ENCODE measurements around the gene TBXA2R. TPM values are rescaled to one million over a fixed set of nuclear protein-coding genes. Genes with fewer than 3 reads are reported as not detected.

Gene TBXA2R
- total RNA-seq, 4 donors from 2014 or later, result 0.27 to 0.79 TPM; not detected in 2

DNA sequence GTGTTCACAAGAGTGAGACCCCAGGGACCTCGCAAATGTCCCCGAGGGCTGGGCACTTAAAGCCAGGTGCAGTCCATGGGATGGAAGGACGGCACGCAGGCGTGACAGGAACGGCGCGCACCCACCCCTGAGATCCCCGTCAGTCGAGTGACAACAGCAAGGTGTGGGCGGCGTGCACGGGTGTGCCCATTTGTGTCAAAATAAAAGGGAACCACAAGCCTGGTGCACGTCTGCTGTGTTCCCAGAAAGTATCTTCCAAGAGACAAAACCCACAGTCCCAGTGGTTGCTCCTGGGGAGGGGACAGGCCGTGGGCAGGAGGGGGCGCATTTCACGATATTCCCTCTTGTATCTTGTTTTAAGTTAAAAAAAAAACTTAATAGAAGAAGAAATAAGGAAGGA, 35.6 kb upstream of the TBXA2R start:
- in situ Hi-C loops (cut with MboI; ENCODE audit: low pct_ligation_motif_present in 1 of 4, low pct_unique_long_range_greater_than_20kb in 1 of 4, low sequenced_read_pairs in 3 of 4), result no loop called here
- TF ChIP-seq EP300 (IDR thresholded peaks at IDR 0.05; ENCODE audit: low read depth), result no peak
- Histone ChIP-seq H3K4me3 (no peak overlapping the region), H3K4me1 (no peaks in the 10 kb centered on the region), H3K27me3 (no peaks in the 10 kb centered on the region), H3K27ac (no peak overlapping the region), H3K36me3 (peaks cover 0 to 13% (median 2%) of the 10 kb centered on the region in 4 donors), H3K9me3 (no peaks in the 10 kb centered on the region)
- DNase-seq, result no peak
- WGBS, 2 donors (ENCODE audit: low coverage in 1 of 2), result 93 to 99% methylated on average over 13 to 17 of the region's 17 CpGs
- intact Hi-C loops (cut with DNase I; ENCODE audit: low total_unique reads), result no loop called here

DNA sequence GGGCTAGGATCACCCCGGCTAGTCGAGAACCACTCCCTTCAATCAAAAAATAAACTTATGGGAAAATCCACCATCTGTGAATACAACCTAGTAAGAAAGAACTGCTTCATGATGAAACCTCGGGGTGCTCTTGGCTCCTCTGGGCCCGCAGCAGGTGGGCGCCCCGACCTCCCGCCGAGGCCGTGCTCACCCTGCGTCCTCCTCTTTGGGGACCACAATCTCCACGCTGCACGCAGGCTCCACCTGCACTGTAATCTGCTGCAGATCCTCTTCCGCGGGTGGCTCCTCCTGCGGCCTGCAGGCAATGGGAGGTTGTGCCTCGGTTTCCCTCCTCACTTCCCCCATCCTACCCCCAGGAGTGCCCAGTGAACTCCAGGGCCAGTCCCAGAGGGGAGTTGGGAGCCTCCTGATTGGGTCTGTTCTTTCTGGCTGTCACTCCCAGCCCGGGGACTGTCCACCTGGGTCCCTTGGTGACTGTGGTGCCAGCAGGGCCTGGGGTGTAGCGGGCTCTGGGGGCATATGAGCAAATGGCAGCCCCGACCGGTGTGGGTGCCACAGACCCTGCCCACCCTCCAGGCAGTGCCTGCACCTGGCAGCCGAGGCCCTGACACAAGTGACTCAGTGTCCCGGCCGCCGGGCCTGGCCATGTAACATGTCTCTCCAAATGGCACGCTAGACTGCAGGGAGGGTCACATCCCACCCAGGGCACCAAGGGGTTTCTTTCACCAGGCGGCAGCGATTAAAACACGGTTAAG, 35.0 kb upstream of the TBXA2R start:
- intact Hi-C loops (cut with DNase I; ENCODE audit: low total_unique reads), result no loop called here
- WGBS, 2 donors (ENCODE audit: low coverage in 1 of 2), result 93% methylated on average over 28 of the region's 28 CpGs; no CpG with 5 or more reads in 1 of the 2 donors
- Histone ChIP-seq H3K4me3 (no peak overlapping the region), H3K27me3 (no peaks in the 10 kb centered on the region), H3K4me1 (no peaks in the 10 kb centered on the region), H3K27ac (no peak overlapping the region), H3K9me3 (no peaks in the 10 kb centered on the region), H3K36me3 (peaks cover 0 to 13% (median 2%) of the 10 kb centered on the region in 4 donors)
- no peak for TF ChIP-seq POLR2A (IDR thresholded peaks at IDR 0.05)
- TF ChIP-seq EP300 (IDR thresholded peaks at IDR 0.05; ENCODE audit: low read depth), result no peak
- TF ChIP-seq, protein P1, sequence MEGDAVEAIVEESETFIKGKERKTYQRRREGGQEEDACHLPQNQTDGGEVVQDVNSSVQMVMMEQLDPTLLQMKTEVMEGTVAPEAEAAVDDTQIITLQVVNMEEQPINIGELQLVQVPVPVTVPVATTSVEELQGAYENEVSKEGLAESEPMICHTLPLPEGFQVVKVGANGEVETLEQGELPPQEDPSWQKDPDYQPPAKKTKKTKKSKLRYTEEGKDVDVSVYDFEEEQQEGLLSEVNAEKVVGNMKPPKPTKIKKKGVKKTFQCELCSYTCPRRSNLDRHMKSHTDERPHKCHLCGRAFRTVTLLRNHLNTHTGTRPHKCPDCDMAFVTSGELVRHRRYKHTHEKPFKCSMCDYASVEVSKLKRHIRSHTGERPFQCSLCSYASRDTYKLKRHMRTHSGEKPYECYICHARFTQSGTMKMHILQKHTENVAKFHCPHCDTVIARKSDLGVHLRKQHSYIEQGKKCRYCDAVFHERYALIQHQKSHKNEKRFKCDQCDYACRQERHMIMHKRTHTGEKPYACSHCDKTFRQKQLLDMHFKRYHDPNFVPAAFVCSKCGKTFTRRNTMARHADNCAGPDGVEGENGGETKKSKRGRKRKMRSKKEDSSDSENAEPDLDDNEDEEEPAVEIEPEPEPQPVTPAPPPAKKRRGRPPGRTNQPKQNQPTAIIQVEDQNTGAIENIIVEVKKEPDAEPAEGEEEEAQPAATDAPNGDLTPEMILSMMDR (IDR thresholded peaks at IDR 0.05), result no peak
- no peak for TF ChIP-seq POLR2AphosphoS5 (IDR thresholded peaks at IDR 0.05)
- in situ Hi-C loops (cut with MboI; ENCODE audit: low pct_ligation_motif_present in 1 of 4, low pct_unique_long_range_greater_than_20kb in 1 of 4, low sequenced_read_pairs in 3 of 4), result no loop called here
- DNase-seq, result no peak

DNA sequence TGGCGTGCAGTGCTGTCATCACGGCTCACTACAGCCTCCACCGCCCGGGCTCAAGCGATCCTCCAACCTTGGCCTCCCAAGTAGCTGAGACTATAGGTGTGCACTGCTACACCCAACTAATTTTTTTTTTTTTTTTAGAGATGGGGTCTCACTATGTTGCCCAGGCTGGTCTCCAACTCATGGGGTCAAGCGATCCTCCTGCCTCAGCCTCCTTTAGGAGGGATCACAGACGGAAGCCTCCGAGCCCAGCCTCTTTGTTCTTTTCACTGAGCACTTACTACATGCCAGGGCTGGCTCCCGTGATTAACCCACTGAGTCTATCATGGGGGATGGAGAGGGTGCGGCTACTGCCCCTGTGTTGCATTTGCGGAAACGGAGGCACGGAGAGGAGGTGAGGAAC, 32.8 kb upstream of the TBXA2R start:
- intact Hi-C loops (cut with DNase I; ENCODE audit: low total_unique reads), result no loop called here
- in situ Hi-C loops (cut with MboI; ENCODE audit: low pct_ligation_motif_present in 1 of 4, low pct_unique_long_range_greater_than_20kb in 1 of 4, low sequenced_read_pairs in 3 of 4), result no loop called here
- DNase-seq, result no peak
- no peak overlapping the region for H3K27ac ChIP-seq
- H3K36me3 ChIP-seq, result peaks cover 0 to 16% (median 2%) of the 10 kb centered on the region in 4 donors
- no peaks in the 10 kb centered on the region for H3K9me3 ChIP-seq
- WGBS, 2 donors (ENCODE audit: low coverage in 1 of 2), result 96 to 100% methylated on average over 1 to 13 of the region's 13 CpGs
- no peak overlapping the region for H3K4me3 ChIP-seq
- no peaks in the 10 kb centered on the region for H3K27me3 ChIP-seq
- no peaks in the 10 kb centered on the region for H3K4me1 ChIP-seq
- TF ChIP-seq EP300 (IDR thresholded peaks at IDR 0.05; ENCODE audit: low read depth), result no peak
- no peak for TF ChIP-seq POLR2AphosphoS5 (IDR thresholded peaks at IDR 0.05)
- TF ChIP-seq, protein P1 (IDR thresholded peaks at IDR 0.05), result no peak
- TF ChIP-seq POLR2A (IDR thresholded peaks at IDR 0.05), result no peak

DNA sequence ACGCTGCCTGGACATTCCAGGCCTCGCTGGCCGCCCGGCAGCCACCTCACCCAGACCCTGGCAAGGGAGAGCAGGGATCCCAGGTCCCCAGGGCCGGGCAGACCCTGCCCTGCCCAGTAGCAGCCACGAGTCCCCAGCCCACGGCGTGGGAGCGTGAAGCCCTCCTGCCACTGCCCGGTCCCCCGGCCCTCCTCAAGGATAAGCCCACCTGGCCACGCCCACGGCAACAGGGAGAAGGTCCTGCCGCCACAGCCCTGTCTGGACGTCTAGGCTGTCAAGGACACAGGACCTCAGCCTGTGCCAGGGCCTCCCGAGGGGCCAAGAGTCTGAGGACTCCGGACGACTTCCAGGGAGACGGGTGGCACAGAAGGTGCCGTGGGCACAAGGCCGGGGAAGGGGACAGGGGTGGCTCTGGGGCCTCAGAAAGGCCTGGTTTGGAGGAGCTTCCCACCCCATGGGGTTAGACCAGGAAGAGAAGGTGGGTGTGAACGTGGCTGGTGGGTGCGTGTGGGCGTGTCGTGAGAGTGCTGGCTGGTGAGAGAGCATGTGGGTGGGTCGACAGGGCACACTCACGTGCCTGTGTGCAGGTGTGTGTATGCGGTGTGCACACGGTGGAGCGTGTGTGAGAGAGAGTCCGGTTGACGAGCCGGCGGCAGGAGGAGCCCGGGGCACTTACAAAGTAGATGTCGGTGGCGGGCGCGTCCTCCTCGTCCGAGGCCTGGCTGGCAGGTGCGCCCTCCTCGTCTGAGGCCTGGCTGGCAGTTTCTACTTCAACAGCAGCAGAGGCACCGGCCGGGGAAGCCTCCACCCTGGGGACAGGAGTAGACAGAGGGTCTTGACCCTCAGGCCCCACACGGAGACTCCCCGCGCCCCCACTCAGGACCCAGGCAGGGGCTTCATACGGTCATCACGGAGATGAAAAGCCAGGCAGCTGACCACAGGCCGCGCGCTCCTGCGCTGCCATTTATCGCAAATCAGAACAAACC, 31.8 kb upstream of the TBXA2R start:
- Histone ChIP-seq H3K27me3 (no peaks in the 10 kb centered on the region), H3K36me3 (peaks cover 0 to 16% (median 2%) of the 10 kb centered on the region in 4 donors), H3K9me3 (no peaks in the 10 kb centered on the region), H3K27ac (no peak overlapping the region), H3K4me1 (no peaks in the 10 kb centered on the region), H3K4me3 (no peak overlapping the region)
- 84% methylated on average over 37 of the region's 55 CpGs; no CpG with 5 or more reads in 1 of the 2 donors for WGBS, 2 donors (ENCODE audit: low coverage in 1 of 2)
- intact Hi-C loops (cut with DNase I; ENCODE audit: low total_unique reads) (no loop called here), in situ Hi-C loops (cut with MboI; ENCODE audit: low pct_ligation_motif_present in 1 of 4, low pct_unique_long_range_greater_than_20kb in 1 of 4, low sequenced_read_pairs in 3 of 4) (no loop called here)
- TF ChIP-seq EP300 (IDR thresholded peaks at IDR 0.05; ENCODE audit: low read depth), result no peak
- no peak for TF ChIP-seq POLR2AphosphoS5 (IDR thresholded peaks at IDR 0.05)
- TF ChIP-seq, protein P1 (IDR thresholded peaks at IDR 0.05), result no peak
- no peak for TF ChIP-seq POLR2A (IDR thresholded peaks at IDR 0.05)
- DNase-seq, result no peak

Measured in transverse colon (tissue), 4 donors.